ACHN (cell line): ENCODE results near the gene NKX1-2.

Experiments
- DNase-seq: peaks from one replicate; pipeline ENCODE4 v3.0.0-alpha.2; 2015
- in situ Hi-C: cut with HindIII; loops from 2 replicates; pipeline ENCODE4 v1.10.0; 2017; ENCODE audit warnings: low sequenced_read_pairs, low pct_ligation_motif_present, low pct_unique_long_range_greater_than_20kb

The NKX1-2 gene

GRCh38 chr10:124450012-124450782 is at the start of gene NKX1-2:
Gene NKX1-2 (minus strand): TSS chr10:124450035. CDS start chr10:124449943, 92 bp downstream.
- in situ Hi-C loops: no loop called here

GRCh38 chr10:124498056-124498455 is 48.2 kb upstream of the NKX1-2 start:
- no peak for DNase-seq
- in situ Hi-C loops: no loop called here

More at GRCh38 chr10:124450012-124450782, at the start of gene NKX1-2:
- no peak for DNase-seq

- no peak for DNase-seq
- in situ Hi-C loops: no loop called here
Observed at GRCh38 chr10:124497196-124497881, 47.5 kb upstream of the NKX1-2 start.

- no peak for DNase-seq
- in situ Hi-C loops: no loop called here
Observed at GRCh38 chr10:124496620-124497019, 46.8 kb upstream of the NKX1-2 start.

- in situ Hi-C loops: no loop called here
- no peak for DNase-seq
Observed at GRCh38 chr10:124496150-124496549, 46.3 kb upstream of the NKX1-2 start.

GRCh38 chr10:124495725-124496124 is 45.9 kb upstream of the NKX1-2 start:
- in situ Hi-C loops: no loop called here

GRCh38 chr10:124495162-124495561 is 45.3 kb upstream of the NKX1-2 start:
- in situ Hi-C loops: no loop called here

More at GRCh38 chr10:124495725-124496124, 45.9 kb upstream of the NKX1-2 start:
- no peak for DNase-seq

GRCh38 chr10:124494046-124494807 is 44.4 kb upstream of the NKX1-2 start:
- DNase-seq: no peak
- in situ Hi-C loops: no loop called here

More at GRCh38 chr10:124495162-124495561, 45.3 kb upstream of the NKX1-2 start:
- DNase-seq: no peak

- DNase-seq: no peak
- in situ Hi-C loops: no loop called here
Observed at GRCh38 chr10:124493214-124493882, 43.5 kb upstream of the NKX1-2 start.

GRCh38 chr10:124492266-124492665 is 42.4 kb upstream of the NKX1-2 start:
- DNase-seq: no peak
- in situ Hi-C loops: no loop called here

- in situ Hi-C loops: no loop called here
- DNase-seq: no peak
Observed at GRCh38 chr10:124491105-124491504, 41.3 kb upstream of the NKX1-2 start.

GRCh38 chr10:124486635-124487034 is 36.8 kb upstream of the NKX1-2 start:
- in situ Hi-C loops: no loop called here
- DNase-seq: no peak

- in situ Hi-C loops: no loop called here
- DNase-seq: no peak
Observed at GRCh38 chr10:124484661-124485060, 34.8 kb upstream of the NKX1-2 start.

GRCh38 chr10:124484031-124484430 is 34.2 kb upstream of the NKX1-2 start:
- in situ Hi-C loops: no loop called here
- DNase-seq: no peak

GRCh38 chr10:124482876-124483275 is 33.0 kb upstream of the NKX1-2 start:
- DNase-seq: no peak
- in situ Hi-C loops: no loop called here

- no peak for DNase-seq
- in situ Hi-C loops: no loop called here
Observed at GRCh38 chr10:124482236-124482800, 32.5 kb upstream of the NKX1-2 start.

GRCh38 chr10:124481717-124482116 is 31.9 kb upstream of the NKX1-2 start:
- in situ Hi-C loops: no loop called here
- no peak for DNase-seq

- DNase-seq: no peak
- in situ Hi-C loops: no loop called here
Observed at GRCh38 chr10:124480860-124481259, 31.0 kb upstream of the NKX1-2 start.
